Transverse colon (tissue), 4 donors: Measurements from ENCODE around the gene NUP54. TPM values are rescaled to one million over a fixed set of nuclear protein-coding genes. Genes with fewer than 3 reads are reported as not detected.

ENCODE experiments used
- DNase-seq: peaks from one replicate; pipeline ENCODE4 v3.0.0-alpha.2; 2019
- H3K27ac ChIP-seq, 4 donors: fragments of 200-600 bp; sonication (generic); 2 replicates each; pipeline ENCODE4 v1.5.1; 2016 to 2018; ENCODE audit warnings: inconsistent platforms in 4 of 4
- H3K27me3 ChIP-seq: fragments of 200-600 bp; sonication (generic); 2 replicates; pipeline ENCODE4 v1.5.1; 2017; ENCODE audit warnings: inconsistent platforms
- H3K36me3 ChIP-seq, 4 donors: fragments of 200-600 bp; sonication (generic); 2 replicates each; pipeline ENCODE4 v1.5.1; 2017 to 2019; ENCODE audit warnings: inconsistent platforms in 4 of 4
- H3K4me1 ChIP-seq, 4 donors: fragments of 200-600 bp; sonication (generic); 2 replicates each; pipeline ENCODE4 v1.5.1; 2017 to 2020; ENCODE audit warnings: inconsistent platforms in 4 of 4
- H3K4me3 ChIP-seq, 4 donors: fragments of 200-600 bp; sonication (generic); 1 replicate in 1 of 4; 2 replicates in 3 of 4; pipeline versions ENCODE4 v1.5.1 to v1.6.1; 2017 to 2019; ENCODE audit warnings: inconsistent platforms in 4 of 4
- H3K9me3 ChIP-seq, 2 donors: fragments of 200-600 bp; sonication (generic); 2 replicates each; pipeline ENCODE4 v1.5.1; 2017 to 2019; ENCODE audit warnings: inconsistent platforms in 2 of 2
- CTCF ChIP-seq, 5 experiments: fragments of 200-600 bp in 3 of 5; fragments of 450-650 bp in 2 of 5; sonication (generic) in 3 of 5; IDR thresholded peaks; 1 replicate in 2 of 5; 2 replicates in 3 of 5; pipeline ENCODE4 v1.5.1; 2016 to 2017; ENCODE audit warnings: antibody characterized with exemption in 5 of 5, inconsistent platforms in 3 of 5, mild to moderate bottlenecking in 2 of 5, moderate library complexity in 1 of 5
- EP300 ChIP-seq: sonication (generic); formaldehyde crosslinking; IDR thresholded peaks from one replicate; pipeline ENCODE4 v1.6.1; 2017; ENCODE audit warnings: antibody characterized with exemption, low read depth
- POLR2A ChIP-seq: fragments of 450-650 bp; IDR thresholded peaks from one replicate; pipeline ENCODE4 v1.6.1; 2016; ENCODE audit warnings: antibody characterized with exemption, mild to moderate bottlenecking, moderate library complexity
- POLR2AphosphoS5 ChIP-seq, 3 donors: sonication (generic); formaldehyde crosslinking; IDR thresholded peaks; one replicate each; pipeline ENCODE4 v1.6.1; 2016; ENCODE audit warnings: antibody characterized with exemption in 3 of 3
- WGBS, 2 donors: methylation state at CpG; one replicate each; pipeline ENCODE4 v1.1.5; 2018; ENCODE audit warnings: low coverage in 1 of 2; 5-methylcytosine and 5-hydroxymethylcytosine counted together
- in situ Hi-C, 4 donors: fragments of 200-750 bp; cut with MboI; loops; one replicate each; pipeline versions ENCODE4 v1.15.0 to v1.15.1; 2017; ENCODE audit warnings: low sequenced_read_pairs in 3 of 4, low pct_ligation_motif_present in 1 of 4, low pct_unique_long_range_greater_than_20kb in 1 of 4
- intact Hi-C: fragments of 100-400 bp; cut with DNase I; formaldehyde crosslinking; loops from one replicate; pipeline ENCODE4 v1.15.1; 2023; ENCODE audit warnings: low total_unique reads
- total RNA-seq, 4 donors: library from RNA; depleted of rRNA; stranded (reverse); fragments of >200 nt; gene quantifications; one replicate each; pipeline ENCODE4 v1.1.0, GENCODE V29; 2016

Gene NUP54
- total RNA-seq, 4 donors from 2014 or later, result 7.0 to 142 (median 29.2) TPM

DNA sequence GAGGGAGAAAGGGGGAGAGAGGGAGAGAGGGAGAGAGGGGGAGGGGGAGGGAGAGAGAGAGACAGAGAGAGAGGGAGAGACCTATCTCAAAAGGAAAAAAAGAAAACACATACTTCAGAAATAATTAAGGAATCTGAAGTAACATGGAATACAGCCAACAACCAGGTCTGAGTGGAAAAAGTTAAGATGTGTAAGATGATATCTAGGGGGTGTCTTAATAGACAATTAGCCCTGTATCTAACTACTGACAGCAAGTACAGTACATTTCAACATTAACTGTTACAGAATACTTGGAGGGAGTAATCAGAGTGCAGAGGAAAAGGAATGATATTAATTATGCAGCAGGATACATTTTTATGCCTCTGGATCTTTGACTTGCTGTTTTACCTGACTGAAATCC, 22.4 kb downstream of the NUP54 start:
- in situ Hi-C loops, result no loop called here

DNA sequence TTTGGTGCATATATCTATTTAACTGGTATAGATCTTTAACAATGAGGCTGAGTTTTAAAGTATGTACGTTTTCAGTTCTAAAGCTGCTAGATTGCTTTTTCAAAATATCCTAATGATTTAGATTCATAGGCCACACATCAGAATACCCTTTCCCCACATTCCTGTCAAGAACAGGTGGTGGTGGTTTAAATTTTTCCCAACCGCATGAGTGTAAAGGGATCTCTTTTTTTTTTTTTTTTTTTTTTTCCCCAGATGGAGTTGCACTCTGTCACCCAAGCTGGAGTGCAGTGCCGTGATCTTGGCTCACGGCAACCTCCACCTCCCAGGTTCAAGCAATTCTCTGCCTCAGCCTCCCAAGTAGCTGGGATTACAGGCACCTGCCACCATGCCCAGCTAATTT, 28.0 kb downstream of the NUP54 start:
- H3K27ac ChIP-seq, result no peak overlapping the region
- DNase-seq, result no peak
- no peak overlapping the region for H3K4me3 ChIP-seq
- intact Hi-C loops (no loop called here), in situ Hi-C loops (no loop called here)
- H3K27me3 ChIP-seq, result no peaks in the 10 kb centered on the region
- H3K36me3 ChIP-seq, result peaks cover 2 to 71% (median 32%) of the 10 kb centered on the region in 4 donors
- WGBS, 2 donors, result 95% methylated on average over 3 to 4 of the region's 4 CpGs
- no peaks in the 10 kb centered on the region for H3K9me3 ChIP-seq
- no peaks in the 10 kb centered on the region for H3K4me1 ChIP-seq
- TF ChIP-seq EP300 (no peak), POLR2AphosphoS5 (IDR thresholded peaks at IDR 0.05) (no peak), POLR2A (no peak), CTCF (IDR thresholded peaks at IDR 0.05) (no peak)

More for the DNA sequence above, 22.4 kb downstream of the NUP54 start:
- Histone ChIP-seq H3K36me3 (peaks cover 0 to 39% (median 14%) of the 10 kb centered on the region in 4 donors), H3K27ac (no peak overlapping the region), H3K27me3 (no peaks in the 10 kb centered on the region), H3K4me3 (no peak overlapping the region), H3K4me1 (no peaks in the 10 kb centered on the region), H3K9me3 (no peaks in the 10 kb centered on the region)
- DNase-seq, result no peak
- intact Hi-C loops, result no loop called here
- no peak for TF ChIP-seq CTCF (IDR thresholded peaks at IDR 0.05)
- no peak for TF ChIP-seq POLR2AphosphoS5 (IDR thresholded peaks at IDR 0.05)
- TF ChIP-seq EP300, result no peak
- TF ChIP-seq POLR2A, result no peak

DNA sequence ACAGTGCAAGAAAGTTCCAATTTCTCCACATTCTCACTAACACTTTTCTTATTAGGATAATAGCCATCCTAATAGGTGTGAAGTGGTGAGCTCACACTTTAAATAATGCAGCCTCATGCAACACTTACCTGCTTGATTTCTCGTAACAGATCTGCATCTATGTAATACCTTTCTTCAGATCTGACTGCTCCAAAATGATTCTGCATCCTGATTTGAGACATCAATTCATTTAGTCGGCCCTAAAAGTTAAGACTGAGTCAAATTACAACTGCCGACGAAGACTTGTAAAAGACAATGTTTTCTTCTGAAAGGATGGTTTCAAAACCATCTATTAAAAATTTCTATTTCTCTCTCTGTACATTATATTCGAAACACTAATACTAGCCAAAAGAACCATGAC, 30.7 kb downstream of the NUP54 start:
- WGBS, 2 donors, result 85 to 95% methylated on average over 5 of the region's 5 CpGs
- no peaks in the 10 kb centered on the region for H3K9me3 ChIP-seq
- intact Hi-C loops (no loop called here), in situ Hi-C loops (no loop called here)
- DNase-seq, result no peak
- H3K36me3 ChIP-seq, result peaks cover 2 to 68% (median 31%) of the 10 kb centered on the region in 4 donors
- no peaks in the 10 kb centered on the region for H3K27me3 ChIP-seq
- H3K4me1 ChIP-seq, result no peaks in the 10 kb centered on the region
- no peak overlapping the region for H3K4me3 ChIP-seq
- no peak for TF ChIP-seq CTCF (IDR thresholded peaks at IDR 0.05)
- TF ChIP-seq EP300, result no peak
- no peak for TF ChIP-seq POLR2A
- TF ChIP-seq POLR2AphosphoS5 (IDR thresholded peaks at IDR 0.05), result no peak
- H3K27ac ChIP-seq, result no peak overlapping the region

DNA sequence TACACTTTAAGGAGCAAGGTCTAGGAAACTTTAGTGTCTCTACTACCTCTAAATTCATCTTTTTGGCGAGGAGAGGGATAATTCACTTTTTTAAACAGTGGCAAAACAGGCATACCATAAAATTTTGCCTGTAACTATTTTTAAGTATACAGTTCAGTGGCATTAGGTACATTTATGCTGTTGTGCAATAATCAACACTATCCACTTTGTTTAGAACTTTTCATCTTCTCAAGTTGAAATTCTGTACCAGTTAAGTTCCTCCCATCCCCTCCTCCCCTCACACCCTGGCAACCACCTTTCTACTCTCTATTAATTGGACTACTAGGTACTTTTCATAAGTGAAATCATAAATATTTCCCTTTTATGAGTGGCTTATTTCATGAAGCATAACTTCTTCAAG, 31.4 kb downstream of the NUP54 start:
- Histone ChIP-seq H3K27ac (no peak overlapping the region), H3K9me3 (no peaks in the 10 kb centered on the region), H3K27me3 (no peaks in the 10 kb centered on the region), H3K36me3 (peaks cover 2 to 66% (median 30%) of the 10 kb centered on the region in 4 donors), H3K4me1 (no peaks in the 10 kb centered on the region), H3K4me3 (no peak overlapping the region)
- in situ Hi-C loops, result no loop called here
- WGBS, 2 donors, result 91 to 100% methylated on average over 1 of the region's 1 CpG
- no peak for DNase-seq
- TF ChIP-seq CTCF (IDR thresholded peaks at IDR 0.05) (no peak), EP300 (no peak)
- intact Hi-C loops, result no loop called here
